Amniotic stem cell (primary cell): ENCODE data around the gene LRRC61.

ENCODE experiments used
- DNase-seq: peaks from one replicate; lab custom pipeline; 2025; lab: John Stamatoyannopoulos, UW

Gene LRRC61

GRCh38 chr7:150371131-150371995 lies 48.2 kb downstream of the LRRC61 start:
- no peak for DNase-seq

GRCh38 chr7:150371996-150372270 lies 48.8 kb downstream of the LRRC61 start:
- DNase-seq, result no peak

GRCh38 chr7:150372271-150373048 lies 49.3 kb downstream of the LRRC61 start:
- no peak for DNase-seq

- DNase-seq, result no peak
Measured at GRCh38 chr7:150373049-150373801, 50.1 kb downstream of the LRRC61 start.

GRCh38 chr7:150374026-150374425 lies 50.9 kb downstream of the LRRC61 start:
- DNase-seq, result no peak

GRCh38 chr7:150374472-150374871 lies 51.3 kb downstream of the LRRC61 start:
- DNase-seq, result no peak

GRCh38 chr7:150375662-150376521 lies 52.7 kb downstream of the LRRC61 start:
- no peak for DNase-seq

GRCh38 chr7:150376560-150376959 lies 53.4 kb downstream of the LRRC61 start:
- DNase-seq, result no peak

GRCh38 chr7:150377196-150377595 lies 54.0 kb downstream of the LRRC61 start:
- DNase-seq, result no peak

- DNase-seq, result no peak
Measured at GRCh38 chr7:150377635-150378034, 54.5 kb downstream of the LRRC61 start.

- DNase-seq, result no peak
Measured at GRCh38 chr7:150378115-150378852, 55.1 kb downstream of the LRRC61 start.

- peak; percentile 89 for DNase-seq
Measured at GRCh38 chr7:150378853-150379440, 55.8 kb downstream of the LRRC61 start, which contains the start of gene ZNF775. TSS of gene ZNF775 (plus strand) at chr7:150379330. CDS start at chr7:150388471, 9,141 bp downstream.

- no peak for DNase-seq
Measured at GRCh38 chr7:150379441-150380379, 56.6 kb downstream of the LRRC61 start.

- DNase-seq, result no peak
Measured at GRCh38 chr7:150380463-150380862, 57.3 kb downstream of the LRRC61 start.

GRCh38 chr7:150381096-150381495 lies 57.9 kb downstream of the LRRC61 start:
- DNase-seq, result no peak

- DNase-seq, result no peak
Measured at GRCh38 chr7:150381785-150382122, 58.6 kb downstream of the LRRC61 start.

GRCh38 chr7:150382123-150382843 lies 59.1 kb downstream of the LRRC61 start:
- no peak for DNase-seq

- DNase-seq, result no peak
Measured at GRCh38 chr7:150382844-150383225, 59.7 kb downstream of the LRRC61 start.
